GM18520 (cell line): ENCODE results near the gene GPR82.
"Not testable (repeated sequence)": the region's sequence is repeated elsewhere in the genome, so short reads cannot be mapped to it uniquely, and the experiment has no call there.

Source experiments
- ATAC-seq: cut with Tn5 transposase; IDR thresholded peaks from one replicate; pipeline ENCODE4 v1.9.1; 2021; ENCODE audit not compliant: unreplicated experiment

GPR82 gene, protein sequence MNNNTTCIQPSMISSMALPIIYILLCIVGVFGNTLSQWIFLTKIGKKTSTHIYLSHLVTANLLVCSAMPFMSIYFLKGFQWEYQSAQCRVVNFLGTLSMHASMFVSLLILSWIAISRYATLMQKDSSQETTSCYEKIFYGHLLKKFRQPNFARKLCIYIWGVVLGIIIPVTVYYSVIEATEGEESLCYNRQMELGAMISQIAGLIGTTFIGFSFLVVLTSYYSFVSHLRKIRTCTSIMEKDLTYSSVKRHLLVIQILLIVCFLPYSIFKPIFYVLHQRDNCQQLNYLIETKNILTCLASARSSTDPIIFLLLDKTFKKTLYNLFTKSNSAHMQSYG

DNA sequence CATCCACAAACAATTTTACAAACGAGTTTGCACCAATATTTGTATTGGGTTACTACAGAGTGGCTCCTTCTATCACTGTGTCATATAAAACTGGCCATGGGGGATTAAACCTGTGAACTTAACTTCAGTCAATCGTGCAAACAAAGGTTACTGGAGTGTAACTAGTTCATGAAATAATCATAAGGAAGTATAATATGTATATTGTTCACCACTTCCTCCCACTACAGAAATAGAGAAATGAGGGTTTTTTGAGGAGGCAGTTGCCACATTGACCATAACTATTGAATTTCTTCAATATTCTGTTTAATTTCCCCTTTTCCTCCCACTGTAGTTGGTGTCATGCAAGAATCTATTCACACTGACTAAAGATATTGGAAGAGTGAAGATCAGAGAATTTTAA lies at the start of gene GPR82:
Gene GPR82 (plus strand): TSS at position 356 of the 400 bp plus-strand sequence. CDS start 2,846 bp downstream, outside the sequence.
- no peak for ATAC-seq

DNA sequence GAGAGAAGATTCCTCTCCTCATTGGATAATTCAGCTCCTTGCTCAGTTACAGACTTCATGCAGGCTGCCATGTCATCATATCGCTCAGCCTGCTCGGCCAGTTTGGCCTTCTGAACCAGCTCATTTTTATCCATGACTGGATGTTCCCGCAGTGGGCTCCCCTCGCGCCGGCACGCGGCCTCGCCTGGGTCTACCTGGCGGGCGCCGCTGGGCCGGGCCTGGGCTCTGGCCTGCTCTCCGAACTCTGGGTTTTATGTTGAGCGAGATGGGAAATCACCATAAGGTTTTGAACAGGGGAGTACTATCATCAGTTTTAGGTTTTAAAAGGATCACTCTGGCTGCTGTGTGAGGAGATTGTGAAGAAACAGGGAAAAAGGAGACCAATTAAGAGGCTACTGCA lies 47.6 kb upstream of the GPR82 start:
- not testable (repeated sequence) for ATAC-seq

DNA sequence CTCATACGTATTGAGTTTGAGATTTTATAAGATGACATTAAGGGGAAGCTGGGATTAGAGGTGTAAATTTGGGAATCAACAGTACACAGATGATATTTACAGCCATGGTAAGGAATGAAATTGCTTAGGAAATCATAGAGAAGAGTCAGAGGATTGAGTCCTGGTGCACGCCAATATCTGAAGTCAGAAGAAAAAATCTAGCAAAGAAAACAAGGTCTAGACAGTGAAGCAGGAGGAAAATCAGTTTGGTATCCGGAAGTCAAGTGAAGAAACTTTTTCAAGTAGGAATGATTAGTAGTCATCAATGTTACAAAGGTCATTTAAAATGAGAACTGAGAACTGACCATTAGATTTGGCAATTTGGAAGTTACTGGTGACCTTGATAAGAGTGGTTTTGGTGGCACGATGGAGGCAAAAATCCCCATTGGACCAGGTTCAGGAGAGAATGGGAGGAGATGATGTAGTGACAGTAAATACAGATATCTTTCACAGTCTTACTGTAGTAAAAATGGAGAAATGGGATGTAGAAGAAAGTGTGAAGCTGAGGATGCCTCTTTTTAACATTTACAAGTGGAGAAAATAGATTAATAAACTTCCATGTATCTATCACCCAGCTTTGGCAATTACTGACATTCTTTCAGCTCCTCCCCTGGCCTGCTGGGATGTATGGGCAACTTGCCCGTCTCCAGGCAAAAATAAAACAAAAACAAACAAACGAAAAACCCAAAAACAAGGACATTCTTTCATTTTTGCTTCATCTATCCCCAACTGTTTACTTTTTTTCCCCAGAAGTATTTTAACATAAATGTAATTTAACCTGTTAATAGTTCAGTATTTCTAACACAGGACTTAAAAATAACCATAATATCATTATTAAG lies 46.6 kb upstream of the GPR82 start:
- ATAC-seq, result no peak

DNA sequence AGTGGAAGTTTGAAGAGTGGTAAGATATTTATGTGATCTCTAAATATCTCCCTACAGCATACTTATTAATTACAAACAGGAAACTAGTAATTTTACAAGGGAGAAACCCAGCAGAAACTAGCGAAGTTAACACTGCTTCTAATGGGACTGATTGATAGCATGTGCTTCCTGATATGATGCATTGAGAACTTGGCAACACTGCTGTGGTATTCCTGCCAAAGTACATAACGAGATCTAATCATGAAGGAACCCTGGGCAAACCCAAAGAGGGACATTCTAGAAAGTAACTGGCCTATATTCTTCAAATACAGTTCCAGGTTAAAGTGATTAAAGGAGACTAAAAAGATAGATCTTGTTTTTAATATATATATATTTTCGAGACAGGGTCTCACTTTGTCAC lies 39.8 kb upstream of the GPR82 start:
- ATAC-seq, result no peak

DNA sequence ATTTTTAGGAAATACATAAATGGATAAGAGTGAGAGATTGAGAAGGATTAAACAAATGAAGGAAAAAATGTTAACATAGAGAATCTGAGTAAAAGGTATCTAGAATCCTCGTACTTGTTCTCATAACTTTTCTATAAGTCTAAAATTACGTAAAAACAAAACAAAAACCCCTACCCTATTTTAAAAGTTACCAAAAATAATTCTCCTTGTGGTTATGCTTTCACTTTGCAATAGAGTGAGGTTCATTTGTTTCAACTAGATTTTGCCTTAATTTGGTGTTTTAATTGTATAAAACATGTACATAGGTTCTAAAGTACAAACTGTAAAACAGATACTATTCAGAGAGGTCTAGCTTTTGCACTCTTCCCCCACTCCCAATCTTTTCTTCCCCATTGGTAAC lies 39.0 kb upstream of the GPR82 start:
- no peak for ATAC-seq

DNA sequence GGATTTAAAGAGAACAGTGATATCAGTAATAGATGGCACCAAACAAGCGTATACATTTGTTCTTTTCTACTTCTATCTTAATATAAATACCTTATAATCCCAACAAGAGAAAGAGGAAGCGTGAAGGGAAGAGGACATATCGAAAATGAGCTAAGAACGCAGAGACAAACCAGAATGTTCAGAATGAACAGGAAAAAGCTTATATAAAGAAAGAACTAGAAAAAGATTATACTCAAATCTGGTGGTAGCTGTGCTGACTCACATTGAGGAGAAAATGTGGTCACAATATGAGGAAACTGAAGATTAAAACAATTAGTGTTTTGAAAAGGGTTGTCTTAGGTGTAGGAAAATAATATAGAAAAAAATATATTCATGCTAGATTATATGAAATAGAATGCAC lies 37.2 kb upstream of the GPR82 start:
- no peak for ATAC-seq

DNA sequence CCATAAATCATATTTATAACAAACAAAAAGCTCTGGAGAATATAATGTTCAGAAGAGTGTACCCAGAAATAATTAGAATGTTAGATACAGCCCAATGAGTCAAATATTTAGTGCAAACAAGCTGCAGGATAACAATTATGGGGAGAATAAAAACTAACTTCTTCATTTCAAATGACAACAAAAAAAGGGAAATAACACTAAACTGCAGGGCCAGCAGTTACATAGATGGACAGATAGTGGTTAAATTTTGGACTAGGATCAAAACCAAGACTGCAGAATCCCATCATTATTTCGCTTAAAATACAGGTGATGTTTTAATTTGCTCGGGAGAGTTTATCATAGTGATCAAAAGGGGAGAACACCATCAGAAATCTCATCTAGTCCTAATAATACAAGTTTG lies 35.8 kb upstream of the GPR82 start:
- no peak for ATAC-seq

DNA sequence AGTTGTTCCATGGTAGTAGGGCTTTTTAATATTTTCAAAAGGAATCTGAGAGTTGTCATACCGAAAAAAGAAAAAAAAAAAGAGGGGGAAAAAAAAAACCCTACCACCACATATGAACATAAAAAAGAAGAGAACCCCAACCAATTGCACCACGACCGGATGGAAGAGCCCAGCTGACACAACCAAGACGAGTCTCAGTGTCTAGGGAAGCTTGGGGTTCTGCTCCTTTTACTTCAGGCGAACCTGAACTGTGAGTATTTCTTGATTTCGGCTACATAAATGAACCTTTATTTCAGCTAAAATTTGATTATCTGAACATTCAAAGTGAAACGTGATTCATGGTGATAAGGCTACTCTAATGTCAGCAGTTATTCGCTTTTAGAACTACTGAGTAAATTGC lies 35.1 kb upstream of the GPR82 start, which contains the start of gene GPR34:
Gene GPR34 (plus strand): TSS at position 139 of the 400 bp plus-strand sequence. CDS start 6,661 bp downstream, outside the sequence.
- ATAC-seq, result no peak

DNA sequence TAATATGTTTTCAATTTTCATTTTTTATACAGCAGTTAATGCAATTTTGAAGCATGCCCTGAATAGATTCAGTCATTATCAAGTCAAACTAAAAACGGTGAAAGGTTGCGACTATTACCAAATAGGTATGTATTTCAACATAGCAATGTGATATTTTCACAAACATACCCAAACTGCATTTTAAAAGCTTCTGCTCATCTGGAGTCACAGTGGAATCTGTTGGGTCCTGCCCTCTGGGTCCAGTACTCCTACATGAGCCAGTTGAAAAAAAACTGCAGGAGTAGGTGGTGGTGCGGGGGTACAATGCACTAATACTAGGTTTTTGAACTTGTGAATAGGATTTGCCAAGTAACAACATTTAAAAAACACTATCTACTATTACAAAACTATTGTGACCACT lies 34.3 kb upstream of the GPR82 start:
- ATAC-seq, result no peak

DNA sequence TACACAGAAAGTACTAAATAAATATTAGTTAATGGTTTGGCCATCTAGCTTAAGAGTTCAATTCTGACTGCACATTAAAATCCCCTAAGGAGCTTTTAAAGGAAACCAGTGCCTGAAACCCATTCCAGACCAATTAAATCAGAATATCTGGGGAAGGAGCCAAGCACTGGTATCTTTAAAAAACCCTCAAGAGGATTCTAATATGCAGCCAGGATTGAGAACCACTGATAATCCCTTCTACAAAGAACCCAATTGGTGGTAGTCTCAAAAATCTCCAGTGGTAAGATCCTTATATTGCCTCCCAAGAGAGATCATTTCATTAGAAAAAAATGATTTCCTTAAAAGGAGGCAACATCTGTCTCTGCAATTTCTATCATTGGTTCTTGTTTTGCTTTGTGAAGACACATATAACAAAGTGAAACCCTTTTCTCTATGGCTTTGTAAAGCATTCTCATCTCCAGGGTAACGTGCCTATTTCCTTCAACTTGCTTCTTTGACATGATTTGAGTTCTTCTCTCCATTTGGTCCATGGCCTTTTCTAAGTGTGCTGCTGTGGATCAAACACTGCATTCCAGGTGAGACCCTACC lies 31.7 kb upstream of the GPR82 start:
- ATAC-seq, result no peak

DNA sequence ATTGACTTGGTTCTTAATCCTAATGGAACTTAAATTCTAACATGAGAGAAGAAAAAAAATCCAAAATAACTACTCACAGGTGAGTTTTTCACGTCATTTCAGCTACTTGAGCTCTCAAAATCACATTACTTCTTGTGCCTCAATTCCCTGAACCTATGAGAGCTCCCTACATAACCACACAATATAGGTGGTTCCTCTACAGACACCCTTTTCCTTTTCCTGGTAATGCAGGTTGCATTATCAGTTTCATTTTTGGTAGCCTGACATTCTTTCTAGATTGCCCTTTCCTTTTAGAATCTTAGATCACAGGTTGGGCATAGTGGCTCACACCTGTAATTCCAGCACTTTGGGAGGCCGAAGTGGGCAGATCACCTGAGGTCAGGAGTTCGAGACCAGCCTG lies 31.0 kb upstream of the GPR82 start:
- no peak for ATAC-seq

DNA sequence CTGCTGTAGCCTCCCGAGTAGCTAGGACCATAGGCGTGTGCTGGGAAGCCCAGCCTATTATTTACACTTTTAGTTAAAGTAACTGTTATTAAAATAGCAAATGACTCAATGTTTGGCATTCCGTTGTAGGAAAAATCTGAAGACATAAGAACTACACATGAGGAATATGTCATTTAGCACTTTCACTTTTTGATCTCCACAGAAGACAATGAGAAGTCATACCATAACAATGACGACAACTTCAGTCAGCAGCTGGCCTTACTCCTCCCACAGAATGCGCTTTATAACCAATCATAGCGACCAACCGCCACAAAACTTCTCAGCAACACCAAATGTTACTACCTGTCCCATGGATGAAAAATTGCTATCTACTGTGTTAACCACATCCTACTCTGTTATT lies 28.6 kb upstream of the GPR82 start:
- ATAC-seq, result no peak

DNA sequence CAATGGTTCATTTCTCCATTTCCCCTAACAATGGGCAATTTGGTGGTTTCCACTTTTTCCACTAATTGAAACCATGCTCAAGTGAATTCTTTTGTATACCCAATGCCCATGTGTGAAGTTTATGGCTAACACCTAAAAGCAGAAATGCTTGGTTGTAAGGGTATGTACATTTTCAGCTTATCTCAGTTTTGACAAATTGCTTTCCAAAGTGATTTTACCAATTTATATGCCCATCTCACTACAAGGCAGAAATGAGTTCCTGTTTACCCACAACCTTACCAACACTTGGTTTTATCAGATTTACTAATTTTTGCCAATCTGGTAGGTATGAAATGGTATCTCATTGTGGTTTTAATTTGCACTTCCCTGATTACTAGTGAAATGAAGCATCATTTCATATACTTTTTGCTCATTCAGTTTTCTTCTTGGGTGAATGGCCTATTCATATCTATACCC lies 20.4 kb upstream of the GPR82 start:
- no peak for ATAC-seq

DNA sequence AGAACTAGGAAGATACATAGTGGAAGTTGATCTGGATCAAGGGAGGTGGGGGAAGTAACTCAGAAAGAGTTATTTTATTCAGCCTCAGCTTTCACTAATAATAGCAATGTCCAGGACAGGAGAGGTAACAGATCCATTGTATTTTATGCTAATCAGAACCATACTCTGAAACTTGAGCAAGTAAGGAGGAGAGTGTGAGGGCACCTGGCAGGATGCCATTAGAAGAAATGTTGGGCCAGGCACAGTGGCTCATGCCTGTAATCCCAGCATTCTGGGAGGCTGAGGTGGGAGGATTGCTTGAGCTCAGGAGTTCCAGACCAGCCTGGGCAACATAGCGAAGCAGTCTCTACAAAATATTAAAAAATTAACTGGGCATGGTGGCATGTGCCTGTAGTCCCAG lies 18.9 kb upstream of the GPR82 start:
- ATAC-seq, result no peak

DNA sequence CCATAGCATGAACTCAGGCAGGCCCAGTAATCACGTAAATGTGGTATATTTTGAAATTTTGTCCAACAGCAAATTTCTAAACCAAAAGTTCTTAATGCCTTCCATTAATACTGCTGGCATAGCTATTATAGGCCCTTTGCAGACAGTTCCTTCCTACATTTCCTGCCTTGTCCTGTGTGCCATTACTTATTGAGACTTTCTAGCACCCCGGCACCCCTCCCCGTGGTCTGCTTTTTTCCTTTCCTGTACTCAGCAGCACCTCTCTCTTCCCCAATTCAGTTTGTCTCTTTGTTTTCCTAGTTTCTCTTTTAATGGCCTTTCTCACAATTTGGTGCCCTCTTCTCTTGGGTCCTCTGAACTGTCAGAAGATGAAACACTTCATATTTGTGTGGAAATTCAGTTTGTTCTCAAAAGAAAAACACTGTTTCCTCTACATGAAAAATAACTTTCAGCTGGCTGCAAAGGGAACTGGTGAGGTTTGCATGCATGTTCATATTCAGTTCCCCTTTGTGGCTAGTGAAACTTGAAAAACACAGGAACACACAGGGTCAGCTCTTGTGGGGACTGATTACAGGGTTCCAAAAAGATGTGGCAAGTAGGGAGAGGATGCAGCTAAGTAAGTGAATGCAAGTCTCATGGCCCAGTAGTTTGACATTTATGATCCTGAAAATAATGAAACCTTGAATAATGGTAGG lies 18.2 kb upstream of the GPR82 start:
- ATAC-seq, result no peak

DNA sequence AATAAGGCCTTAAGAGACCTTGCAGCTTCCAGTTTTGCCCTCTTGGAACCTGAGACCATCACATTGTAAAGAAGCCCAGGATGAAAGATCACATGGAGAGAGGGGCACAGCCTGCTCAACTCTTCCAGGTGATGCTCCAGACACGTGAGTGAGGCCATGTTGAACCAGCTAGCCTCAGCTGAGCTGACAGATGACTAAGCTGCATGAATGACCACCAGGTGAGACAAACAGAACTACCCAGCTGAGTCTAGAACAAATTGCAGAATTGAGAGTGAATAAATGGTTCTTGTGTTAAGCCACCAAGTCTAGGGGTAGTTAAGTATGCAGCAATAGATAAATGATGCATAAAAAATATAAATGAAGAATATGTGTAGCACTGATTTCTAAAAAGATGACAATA lies 16.8 kb upstream of the GPR82 start:
- ATAC-seq, result no peak

DNA sequence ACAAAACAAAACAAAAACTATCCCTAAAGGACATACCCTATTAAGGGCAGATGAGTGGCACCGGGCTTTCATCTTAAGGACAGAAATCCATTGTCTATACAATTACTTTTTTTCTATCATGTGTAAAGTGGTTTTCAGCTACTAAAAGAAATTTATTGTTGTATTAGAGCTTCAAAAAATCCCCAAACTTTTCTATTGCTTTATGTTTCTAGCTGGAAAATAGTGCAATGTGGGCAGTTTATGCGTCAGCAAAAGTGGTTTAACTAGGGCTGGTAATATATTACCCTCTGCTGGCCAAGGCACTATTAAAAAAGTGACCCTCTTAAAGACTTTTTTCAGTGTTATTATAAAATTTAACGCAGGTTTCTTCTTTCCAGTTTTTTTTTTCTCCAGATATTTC lies 15.5 kb upstream of the GPR82 start:
- no peak for ATAC-seq

DNA sequence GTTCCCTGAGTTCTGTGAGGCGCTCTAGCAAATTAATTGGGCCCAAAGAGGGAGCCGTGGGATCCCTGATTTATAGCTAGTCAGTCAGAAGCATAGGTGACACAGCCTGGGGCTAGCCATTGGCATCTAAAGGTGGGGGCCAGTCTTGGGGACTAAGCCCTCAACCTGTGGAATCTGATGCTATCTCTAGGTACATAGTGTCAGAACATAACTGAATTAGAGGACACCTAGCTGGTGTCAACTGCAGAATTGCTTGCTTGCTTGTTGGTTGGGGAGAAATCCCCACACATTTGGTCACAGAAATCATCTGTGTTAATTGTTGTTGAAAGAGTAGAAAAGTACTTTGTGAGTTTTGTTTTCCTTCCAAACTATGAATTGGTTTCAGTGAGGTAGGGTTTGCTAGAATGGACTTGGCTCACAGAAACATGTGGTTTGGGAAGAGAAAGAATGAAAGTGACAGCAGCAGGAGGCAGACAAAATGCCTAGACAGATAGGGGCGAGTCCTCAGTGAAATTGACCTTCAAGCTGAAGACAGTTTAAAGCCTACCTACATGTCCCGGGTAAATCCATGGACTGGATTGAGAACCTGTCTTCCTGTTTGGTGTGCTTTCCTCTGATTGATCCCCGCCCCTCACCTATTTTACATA lies 12.8 kb upstream of the GPR82 start:
- no peak for ATAC-seq

DNA sequence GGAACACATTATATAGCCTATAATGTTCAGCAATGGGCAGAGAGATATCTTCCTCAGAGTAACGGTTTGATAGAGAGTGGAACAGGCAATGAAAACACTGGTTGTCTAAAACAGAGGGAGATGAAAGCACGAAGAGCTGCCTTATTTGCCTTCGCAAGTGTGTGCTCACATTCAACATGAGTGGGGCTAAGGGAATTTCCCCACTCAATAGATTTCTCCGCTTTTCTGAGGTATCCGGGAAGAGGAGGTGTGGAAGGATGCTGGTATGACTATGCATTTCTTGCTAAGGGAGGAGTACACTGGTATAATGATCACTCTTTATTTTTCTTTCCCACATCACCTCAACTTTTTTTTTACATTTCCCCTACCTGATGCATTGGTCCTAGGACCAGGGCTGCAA lies 7.8 kb upstream of the GPR82 start:
- ATAC-seq, result no peak

DNA sequence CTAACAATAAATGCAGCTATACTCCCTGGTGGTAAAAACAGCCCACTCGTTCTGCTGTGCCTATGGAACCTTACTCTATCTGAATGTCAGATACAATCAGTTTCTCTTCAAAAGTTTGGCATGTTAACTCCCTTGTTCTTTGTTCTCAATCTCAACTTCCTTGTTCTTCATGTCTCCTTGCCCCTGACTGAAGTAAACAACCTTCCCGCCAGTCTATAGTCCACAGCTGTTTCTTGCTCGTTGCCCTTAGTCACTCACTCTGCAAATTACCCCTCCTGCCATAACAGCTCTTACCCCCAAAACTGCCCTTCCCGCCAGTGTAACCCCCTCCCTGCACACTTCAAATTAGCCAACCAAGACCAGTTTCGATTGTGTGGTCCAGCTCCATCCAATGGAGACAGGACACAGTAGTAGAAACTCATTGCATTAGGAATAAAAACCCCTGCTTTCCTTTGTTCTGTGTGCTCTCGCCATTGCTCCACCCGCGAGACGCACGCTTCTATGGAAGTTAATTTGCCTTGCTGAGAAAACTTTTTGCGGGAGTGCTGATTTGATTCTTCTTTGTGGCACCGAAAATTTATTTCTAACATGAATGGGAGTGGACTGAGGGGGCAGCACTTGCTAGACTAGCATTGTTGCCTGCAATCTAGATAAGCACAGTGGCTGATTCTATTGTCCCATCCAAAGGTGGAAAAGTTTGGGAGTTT lies 7.1 kb upstream of the GPR82 start:
- ATAC-seq, result no peak
